Stimulated activated CD8-positive, alpha-beta memory T cell treated with anti-CD3 and anti-CD28 coated beads, Interleukin-12 subunit alpha, Interleukin-12 subunit beta, amount 100 ng/mL, for 4 hours (primary cell): ENCODE measurements around the gene PHACTR1.
"Not testable (repeated sequence)": the region's sequence is repeated elsewhere in the genome, so short reads cannot be mapped to it uniquely, and the experiment has no call there.

Source experiments
- DNase-seq: peaks from one replicate; pipeline ENCODE4 v3.0.0-alpha.2; 2020; ENCODE audit warnings: low read depth

The PHACTR1 gene

DNA sequence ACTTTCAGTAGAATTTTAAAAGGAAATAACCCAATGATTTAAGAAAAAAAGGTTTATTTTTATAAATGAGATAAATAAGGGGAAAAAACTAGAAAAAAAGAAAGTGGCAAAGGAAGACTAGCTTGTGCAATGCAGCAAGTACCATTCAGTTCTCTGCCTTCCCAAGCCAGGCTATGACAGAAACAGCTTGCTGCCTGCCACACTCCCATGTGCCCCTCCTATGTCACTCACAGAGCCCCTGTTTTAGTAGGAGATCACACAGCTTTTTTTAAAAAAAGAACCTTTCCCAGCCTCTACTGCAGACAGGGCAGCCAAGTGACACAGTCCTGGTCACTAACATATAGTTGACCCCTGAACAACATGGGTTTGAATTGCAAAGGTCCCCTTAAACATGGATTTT is 598.2 kb downstream of the PHACTR1 start:
- DNase-seq = no peak

- no peak for DNase-seq
Measured at GRCh38 chr6:13315896-13316295, 599.3 kb downstream of the PHACTR1 start.

GRCh38 chr6:13318821-13319220 is 602.3 kb downstream of the PHACTR1 start:
- no peak for DNase-seq

DNA sequence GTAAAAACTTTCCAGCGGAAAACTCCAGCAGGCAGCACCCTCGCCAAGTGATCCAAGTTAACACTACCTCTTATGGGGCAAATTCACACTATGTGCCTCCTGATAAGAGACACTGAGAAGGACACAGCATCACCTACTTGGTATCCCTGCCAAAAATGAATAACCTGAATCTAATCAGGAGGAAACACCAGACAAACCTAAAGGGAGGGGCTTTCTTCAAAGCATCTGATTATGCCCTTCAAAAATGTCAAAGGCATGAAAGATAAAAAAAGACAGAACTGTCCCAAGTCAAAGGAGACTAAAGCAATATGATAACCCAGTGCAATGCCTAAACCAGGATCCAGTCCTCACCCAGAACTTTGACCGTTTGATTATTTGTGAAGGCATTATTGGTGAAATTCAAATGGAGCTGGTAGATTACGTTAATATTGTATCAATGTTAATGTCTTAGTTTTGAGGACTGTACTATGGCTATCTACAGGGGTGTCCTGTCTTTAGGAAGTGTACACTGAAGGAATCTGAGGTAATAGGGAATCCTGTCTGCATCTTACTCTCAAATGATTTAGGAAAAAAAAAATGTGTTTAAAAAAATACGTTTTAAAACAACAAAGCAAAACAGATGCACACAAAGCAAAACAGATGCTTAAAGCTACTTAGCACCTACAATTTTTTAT is 603.5 kb downstream of the PHACTR1 start:
- no peak for DNase-seq

DNA sequence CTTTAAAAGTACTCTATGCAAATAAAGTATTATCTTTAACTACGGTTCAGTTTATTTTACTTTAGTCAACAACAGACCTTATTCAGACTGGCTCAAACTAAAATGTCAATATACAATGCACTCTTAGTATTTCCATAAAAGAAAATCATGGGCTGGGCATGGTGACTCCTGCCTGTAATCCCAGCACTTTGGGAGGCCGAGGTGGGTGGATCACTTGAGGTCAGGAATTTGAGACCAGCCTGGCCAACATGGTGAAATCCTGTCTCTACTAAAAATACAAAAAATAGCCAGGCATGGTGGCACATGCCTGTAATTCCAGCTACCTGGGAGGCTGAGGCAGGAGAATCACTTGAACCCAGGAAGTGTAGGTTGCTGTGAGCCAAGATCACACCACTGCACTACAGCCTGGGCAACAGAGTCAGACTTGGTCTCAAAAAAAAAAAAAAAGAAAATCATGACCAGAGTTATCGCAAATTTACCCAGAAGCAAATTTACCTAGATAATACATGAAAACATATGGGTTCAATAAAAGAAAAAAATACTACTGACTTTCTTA is 609.5 kb downstream of the PHACTR1 start:
- DNase-seq = not testable (repeated sequence)

GRCh38 chr6:13327691-13328075 is 611.1 kb downstream of the PHACTR1 start:
- no peak for DNase-seq

DNA sequence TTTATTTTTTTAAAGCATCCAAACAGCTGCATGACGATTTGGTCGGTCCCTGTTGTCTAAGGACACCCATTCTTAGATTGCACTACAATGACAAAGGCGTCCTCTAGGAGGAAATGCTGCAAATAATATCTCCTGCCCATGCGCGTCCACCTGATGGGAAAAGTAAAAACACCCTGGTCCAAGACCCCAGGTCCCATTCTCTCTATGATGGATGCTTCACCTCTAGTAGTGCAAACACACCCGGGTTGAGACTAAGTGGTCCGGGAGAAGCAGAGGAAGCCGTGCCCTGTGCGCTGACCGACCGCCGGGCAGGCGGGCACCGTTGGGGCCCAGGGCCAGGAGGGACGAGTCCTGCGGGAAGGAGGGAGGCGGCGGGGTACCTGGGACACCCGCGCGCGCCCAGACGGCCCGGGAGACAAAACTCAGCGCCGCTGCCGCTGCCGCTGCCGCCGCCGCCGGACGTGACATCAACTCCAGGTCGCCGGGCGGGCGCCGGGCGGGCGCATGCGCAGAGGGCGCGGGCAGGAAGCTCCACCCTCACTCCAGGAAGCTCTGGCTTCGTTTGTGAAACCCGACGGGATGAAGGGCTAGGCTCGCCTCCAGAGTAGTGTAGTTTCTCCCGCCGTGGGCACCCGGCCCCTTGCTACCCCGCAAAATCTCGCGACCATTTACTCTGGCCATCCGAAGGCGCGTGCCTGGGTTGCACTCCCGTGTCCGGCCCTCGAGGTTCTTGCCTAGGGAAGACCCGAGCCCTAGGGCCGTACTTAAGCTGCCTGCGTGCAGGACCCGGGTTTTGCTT is 611.7 kb downstream of the PHACTR1 start, which contains the start of gene TBC1D7:
Gene TBC1D7 (minus strand): TSS at position 462 of the 799 bp plus-strand sequence. CDS start 1,639 bp downstream, outside the sequence.
- DNase-seq = peak; percentile 94

DNA sequence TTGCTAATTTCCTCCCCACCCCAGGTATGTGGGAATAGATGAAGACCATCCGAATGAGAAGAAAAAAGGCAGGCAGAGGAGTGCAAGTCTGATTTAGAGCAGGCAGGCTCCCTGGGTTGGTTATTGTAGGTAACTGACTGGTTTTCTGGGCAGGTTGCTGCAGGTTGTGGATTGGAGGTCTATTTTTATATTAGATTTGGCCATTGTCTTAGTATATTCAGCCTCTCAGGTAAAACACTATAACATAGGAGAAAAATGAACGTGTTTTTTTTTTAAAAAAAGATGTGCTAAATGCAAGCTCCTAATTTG is 612.3 kb downstream of the PHACTR1 start:
- DNase-seq = no peak

GRCh38 chr6:13331516-13332348 is 615.2 kb downstream of the PHACTR1 start:
- no peak for DNase-seq

DNA sequence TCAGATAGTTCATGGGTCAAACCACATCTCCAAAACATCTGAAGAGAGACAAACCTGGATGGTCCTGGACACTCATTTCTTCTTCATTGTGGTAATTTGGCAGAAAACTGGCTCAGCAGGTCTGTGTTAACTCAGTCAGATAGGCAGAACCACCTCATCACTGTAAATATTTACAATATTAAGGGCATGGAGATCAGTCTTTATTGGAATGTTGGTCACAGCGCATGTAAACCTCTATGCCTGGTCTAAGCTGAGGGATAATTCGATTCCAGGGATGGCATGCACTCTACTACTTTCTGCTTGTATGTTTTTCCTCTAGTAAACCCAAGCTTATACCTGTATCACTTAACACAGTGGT is 615.8 kb downstream of the PHACTR1 start:
- DNase-seq = no peak

GRCh38 chr6:13334953-13335352 is 618.4 kb downstream of the PHACTR1 start:
- DNase-seq = no peak

DNA sequence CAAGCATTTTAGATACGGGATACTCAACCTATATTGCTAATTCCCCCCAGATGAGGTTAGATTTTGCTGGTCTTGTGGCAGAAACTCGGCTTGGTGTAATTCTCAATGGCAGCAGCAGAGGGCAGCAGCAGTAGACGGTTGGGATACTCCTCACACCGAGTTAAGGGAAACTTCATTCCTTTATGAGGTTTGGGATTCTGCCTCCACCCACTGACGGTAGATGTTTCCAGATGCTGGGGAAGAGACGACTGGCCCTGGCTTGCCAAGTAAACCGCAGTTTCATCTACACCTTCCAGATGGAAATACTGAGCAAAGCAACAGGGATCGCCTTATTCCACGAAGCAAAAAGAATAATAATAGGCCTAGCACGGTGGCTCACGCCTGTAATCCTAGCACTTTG is 620.0 kb downstream of the PHACTR1 start:
- peak; percentile 43 for DNase-seq

DNA sequence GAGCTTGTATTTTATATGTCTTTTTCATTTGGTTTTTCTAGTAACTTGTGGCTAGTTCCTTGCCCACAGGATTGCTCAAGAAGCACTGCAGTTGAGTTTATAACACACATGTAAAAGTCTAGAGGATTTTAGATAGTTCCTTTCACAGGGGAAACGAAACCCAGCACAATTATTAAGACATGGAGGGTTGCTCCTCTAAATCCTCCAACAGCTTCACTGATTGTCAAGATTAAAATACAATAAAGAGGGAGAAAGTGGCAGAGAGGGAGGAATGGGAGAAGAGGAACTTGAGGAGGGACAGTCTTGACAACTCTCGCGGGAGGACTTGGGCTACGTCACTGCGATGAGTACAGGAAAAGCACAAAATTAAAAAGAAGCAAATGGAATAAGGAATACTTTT is 621.5 kb downstream of the PHACTR1 start:
- no peak for DNase-seq
